Skeletal muscle satellite cell (primary cell): ENCODE data around the gene AGBL5.
"Not testable (repeated sequence)": the region's sequence is repeated elsewhere in the genome, so short reads cannot be mapped to it uniquely, and the experiment has no call there.

Source experiments
- H3K27me3 ChIP-seq: 2 replicates; pipeline ENCODE4 v1.7.0; 2013; ENCODE audit warnings: low read length; ENCODE audit not compliant: control insufficient read depth, insufficient read depth
- H3K36me3 ChIP-seq: 2 replicates; pipeline ENCODE4 v1.7.0; 2013; ENCODE audit warnings: mild to moderate bottlenecking, control low read depth, low read length; ENCODE audit not compliant: insufficient read depth
- H3K4me1 ChIP-seq: 2 replicates; pipeline ENCODE4 v1.7.0; 2013; ENCODE audit warnings: low read length; ENCODE audit not compliant: control insufficient read depth, insufficient read depth
- H3K4me2 ChIP-seq: 2 replicates; pipeline ENCODE4 v1.7.0; 2013; ENCODE audit warnings: mild to moderate bottlenecking, low read length
- H3K4me3 ChIP-seq: 2 replicates; pipeline ENCODE4 v1.7.0; 2013; ENCODE audit warnings: low read length
- H3K9ac ChIP-seq: 2 replicates; pipeline ENCODE4 v1.7.0; 2013; ENCODE audit warnings: mild to moderate bottlenecking, low read depth, low read length, moderate library complexity
- H3K9me3 ChIP-seq: replicated peaks from 2 replicates; pipeline ENCODE4 v1.7.0; 2013; ENCODE audit warnings: mild to moderate bottlenecking, control low read depth, low read length

AGBL5 gene

DNA sequence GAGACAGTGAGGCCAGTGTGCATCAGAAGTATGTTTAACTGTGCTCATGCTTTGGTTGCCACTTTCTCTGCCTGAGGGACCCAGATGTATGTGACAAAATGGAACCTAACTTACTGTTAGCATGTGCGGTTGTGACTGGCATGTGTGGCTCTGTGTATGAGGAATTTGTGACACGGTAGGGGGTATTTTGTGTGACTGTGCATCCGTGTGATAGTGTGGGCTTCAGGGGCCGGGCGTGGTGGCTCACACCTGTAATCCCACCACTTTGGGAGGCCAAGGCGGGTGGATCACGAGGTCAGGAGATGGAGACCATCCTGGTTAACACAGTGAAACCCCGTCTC is 67.8 kb downstream of the AGBL5 start:
- peaks cover 56% of the 10 kb centered on the region for H3K27me3 ChIP-seq
- peak overlapping the region; percentile 71 for H3K4me3 ChIP-seq
- peak overlapping the region; percentile 96 for H3K4me2 ChIP-seq
- peaks cover 13% of the 10 kb centered on the region for H3K4me1 ChIP-seq
- H3K9ac ChIP-seq, H3K9me3 ChIP-seq, H3K36me3 ChIP-seq: not testable (repeated sequence)
